Measurements from ENCODE around the gene C1orf21. TPM values are rescaled to one million over a fixed set of nuclear protein-coding genes. Genes with fewer than 3 reads are reported as not detected.

C1orf21 gene
- total RNA-seq, 4 donors from 2014 or later: 31.6 to 121 (median 38.0) TPM

GRCh38 chr1:184622136-184622823, 235.5 kb downstream of the C1orf21 start:
- TF ChIP-seq CTCF (IDR thresholded peaks at IDR 0.05; ENCODE audit: low read depth): no peak

GRCh38 chr1:184623404-184623803, 236.6 kb downstream of the C1orf21 start:
- TF ChIP-seq CTCF (IDR thresholded peaks at IDR 0.05; ENCODE audit: low read depth): no peak

GRCh38 chr1:184624051-184624450, 237.2 kb downstream of the C1orf21 start:
- no peak for TF ChIP-seq CTCF (IDR thresholded peaks at IDR 0.05; ENCODE audit: low read depth)

- TF ChIP-seq CTCF (IDR thresholded peaks at IDR 0.05; ENCODE audit: low read depth): no peak
These were observed 237.8 kb downstream of the C1orf21 start for GRCh38 chr1:184624626-184625025.

- TF ChIP-seq CTCF (IDR thresholded peaks at IDR 0.05; ENCODE audit: low read depth): no peak
These were observed 238.4 kb downstream of the C1orf21 start for GRCh38 chr1:184625271-184625670.

GRCh38 chr1:184626076-184627006, 239.5 kb downstream of the C1orf21 start:
- no peak for TF ChIP-seq CTCF (IDR thresholded peaks at IDR 0.05; ENCODE audit: low read depth)

GRCh38 chr1:184627007-184627341, 240.1 kb downstream of the C1orf21 start:
- no peak for TF ChIP-seq CTCF (IDR thresholded peaks at IDR 0.05; ENCODE audit: low read depth)
